Activated CD4-positive, alpha-beta memory T cell treated with anti-CD3 and anti-CD28 coated beads for 36 hours (primary cell): Measurements from ENCODE around the gene S100A6. TPM values are rescaled to one million over a fixed set of nuclear protein-coding genes. Genes with fewer than 3 reads are reported as not detected.
"Not testable (repeated sequence)": the region's sequence is repeated elsewhere in the genome, so short reads cannot be mapped to it uniquely, and the experiment has no call there.

Experiments used
- CTCF ChIA-PET: fragments of 350-600 bp; sonication (Branson Sonifier 250); formaldehyde crosslinking; loops from one replicate; lab custom pipeline; 2021; ENCODE audit warnings: antibody characterized with exemption, inconsistent platforms; lab: Charles Lee
- POLR2A ChIA-PET: fragments of 350-600 bp; sonication (Branson Sonifier 250); formaldehyde crosslinking; loops from one replicate; lab custom pipeline; 2021; ENCODE audit warnings: antibody characterized with exemption; lab: Charles Lee
- DNase-seq: peaks from one replicate; pipeline ENCODE4 v3.0.0-alpha.2; 2020
- H3K27ac Mint-ChIP-seq: one replicate; pipeline ENCODE4 v1.8.0; 2021; ENCODE audit warnings: mixed read lengths
- H3K27me3 Mint-ChIP-seq: one replicate; pipeline ENCODE4 v1.8.0; 2021; ENCODE audit warnings: mixed read lengths
- H3K36me3 Mint-ChIP-seq: one replicate; pipeline ENCODE4 v1.8.0; 2021; ENCODE audit warnings: mixed read lengths
- H3K4me1 Mint-ChIP-seq: one replicate; pipeline ENCODE4 v1.8.0; 2021; ENCODE audit warnings: low read depth, mixed read lengths
- H3K4me3 Mint-ChIP-seq: one replicate; pipeline ENCODE4 v1.8.0; 2021; ENCODE audit warnings: mild to moderate bottlenecking, mixed read lengths
- H3K9me3 Mint-ChIP-seq: one replicate; pipeline ENCODE4 v1.8.0; 2021; ENCODE audit warnings: mixed read lengths
- intact Hi-C: fragments of 100-400 bp; cut with micrococcal nuclease; formaldehyde crosslinking; loops from one replicate; pipeline ENCODE4 v1.15.1; 2023
- total RNA-seq, 2 experiments: library from RNA; stranded (reverse); gene quantifications; one replicate each; pipeline ENCODE4 v1.2.3, GENCODE V29; 2021

S100A6 gene
- total RNA-seq: 100 to 1,000 TPM; 503 to 513 TPM

- Mint-ChIP-seq H3K36me3 (peaks cover 24% of the 10 kb centered on the region), H3K27me3 (no peaks in the 10 kb centered on the region), H3K27ac (peak within 1 kb of the TSS; percentile 96), H3K4me3 (peak within 1 kb of the TSS; percentile 95), H3K4me1 (peaks cover 73% of the 10 kb centered on the region), H3K9me3 (no peaks in the 10 kb centered on the region)
- peak; percentile 71 for DNase-seq
- intact Hi-C loops: loop anchor here (1.0 to 10.0 kb wide), 2 partner anchors 10 to 99 kb away; partner anchors contain the start of genes CHTOP and S100A4
- CTCF ChIA-PET: interaction anchor here (0.7 to 6.3 kb wide), 12 partner anchors 8 to 452 kb away, joined by 3 to 269 read pairs (median 4); partner anchors contain the start of gene S100A14
- POLR2A ChIA-PET: interaction anchor here (0.7 to 6.4 kb wide), 11 partner anchors 9 to 444 kb away, joined by 3 to 99 read pairs (median 3); partner anchors contain the start of genes CHTOP, S100A2 and S100A4
Measured at GRCh38 chr1:153535242-153536011, at the start of gene S100A6. Gene S100A6, minus strand, starts transcription at chr1:153535991. Its CDS starts 652 bp downstream, at chr1:153535339.

- Mint-ChIP-seq H3K4me3 (no peak overlapping the region), H3K27me3 (peaks cover 5% of the 10 kb centered on the region), H3K4me1 (no peaks in the 10 kb centered on the region), H3K27ac (no peak overlapping the region), H3K36me3 (no peaks in the 10 kb centered on the region), H3K9me3 (no peaks in the 10 kb centered on the region)
- POLR2A ChIA-PET: no interaction called here
- DNase-seq: no peak
- intact Hi-C loops: no loop called here
- CTCF ChIA-PET: interaction anchor here (0.7 to 1.0 kb wide), 2 partner anchors 51 to 119 kb away, joined by 3 read pairs; no protein-coding TSS in a partner anchor
Measured at GRCh38 chr1:153585006-153585405, 49.2 kb upstream of the S100A6 start.

GRCh38 chr1:153583976-153584375 lies 48.2 kb upstream of the S100A6 start:
- H3K36me3 Mint-ChIP-seq: no peaks in the 10 kb centered on the region
- no peak for DNase-seq
- no peak overlapping the region for H3K27ac Mint-ChIP-seq
- intact Hi-C loops: no loop called here
- no peak overlapping the region for H3K4me3 Mint-ChIP-seq
- ChIA-PET CTCF (no interaction called here), POLR2A (no interaction called here)
- H3K4me1 Mint-ChIP-seq: no peaks in the 10 kb centered on the region
- H3K27me3 Mint-ChIP-seq: peaks cover 10% of the 10 kb centered on the region
- H3K9me3 Mint-ChIP-seq: no peaks in the 10 kb centered on the region

GRCh38 chr1:153583514-153583913 lies 47.7 kb upstream of the S100A6 start:
- DNase-seq, H3K27ac Mint-ChIP-seq, intact Hi-C loops, CTCF ChIA-PET, H3K4me1 Mint-ChIP-seq, H3K9me3 Mint-ChIP-seq, H3K36me3 Mint-ChIP-seq, H3K4me3 Mint-ChIP-seq, POLR2A ChIA-PET: not testable (repeated sequence)
- peaks cover 14% of the 10 kb centered on the region for H3K27me3 Mint-ChIP-seq

- H3K27me3 Mint-ChIP-seq: peaks cover 21% of the 10 kb centered on the region
Measured at GRCh38 chr1:153582836-153583235, 47.0 kb upstream of the S100A6 start.

GRCh38 chr1:153578936-153579335 lies 43.1 kb upstream of the S100A6 start:
- CTCF ChIA-PET: interaction anchor here (0.8 to 1.8 kb wide), 2 partner anchors 47 to 84 kb away, joined by 3 to 7 read pairs; no protein-coding TSS in a partner anchor
- Mint-ChIP-seq H3K36me3 (no peaks in the 10 kb centered on the region), H3K4me3 (no peak overlapping the region), H3K27ac (no peak overlapping the region), H3K9me3 (no peaks in the 10 kb centered on the region), H3K27me3 (peaks cover 26% of the 10 kb centered on the region), H3K4me1 (peaks cover 2% of the 10 kb centered on the region)
- DNase-seq: no peak
- POLR2A ChIA-PET: interaction anchor here (0.7 kb wide), 1 partner anchor 1719 kb away, joined by 3 read pairs; no protein-coding TSS in a partner anchor
- intact Hi-C loops: no loop called here

More at GRCh38 chr1:153582836-153583235, 47.0 kb upstream of the S100A6 start:
- H3K36me3 Mint-ChIP-seq, H3K4me3 Mint-ChIP-seq, CTCF ChIA-PET, DNase-seq, H3K27ac Mint-ChIP-seq, intact Hi-C loops, POLR2A ChIA-PET, H3K9me3 Mint-ChIP-seq, H3K4me1 Mint-ChIP-seq: not testable (repeated sequence)

GRCh38 chr1:153578490-153578889 lies 42.7 kb upstream of the S100A6 start:
- intact Hi-C loops: no loop called here
- POLR2A ChIA-PET: interaction anchor here (0.7 kb wide), 1 partner anchor 1719 kb away, joined by 3 read pairs; no protein-coding TSS in a partner anchor
- no peaks in the 10 kb centered on the region for H3K9me3 Mint-ChIP-seq
- H3K4me1 Mint-ChIP-seq: peaks cover 6% of the 10 kb centered on the region
- H3K4me3 Mint-ChIP-seq: no peak overlapping the region
- no peaks in the 10 kb centered on the region for H3K36me3 Mint-ChIP-seq
- H3K27ac Mint-ChIP-seq: no peak overlapping the region
- H3K27me3 Mint-ChIP-seq: peaks cover 26% of the 10 kb centered on the region
- CTCF ChIA-PET: interaction anchor here (0.8 to 1.8 kb wide), 3 partner anchors 46 to 83 kb away, joined by 3 to 7 read pairs (median 6); no protein-coding TSS in a partner anchor
- no peak for DNase-seq

- intact Hi-C loops: no loop called here
- Mint-ChIP-seq H3K4me1 (peaks cover 15% of the 10 kb centered on the region), H3K4me3 (no peak overlapping the region), H3K9me3 (no peaks in the 10 kb centered on the region), H3K27me3 (peaks cover 26% of the 10 kb centered on the region), H3K27ac (no peak overlapping the region), H3K36me3 (no peaks in the 10 kb centered on the region)
- no peak for DNase-seq
- ChIA-PET POLR2A (interaction anchor here (0.7 to 1.4 kb wide), 3 partner anchors 26 to 56 kb away, joined by 3 read pairs; partner anchors contain the start of genes CHTOP and S100A6), CTCF (interaction anchor here (0.6 to 1.8 kb wide), 6 partner anchors 9 to 164 kb away, joined by 3 to 7 read pairs (median 4); no protein-coding TSS in a partner anchor)
Measured at GRCh38 chr1:153577624-153578051, 41.8 kb upstream of the S100A6 start.

- POLR2A ChIA-PET: interaction anchor here (0.7 to 1.4 kb wide), 3 partner anchors 26 to 57 kb away, joined by 3 read pairs; partner anchors contain the start of genes CHTOP and S100A6
- Mint-ChIP-seq H3K27ac (no peak overlapping the region), H3K9me3 (no peaks in the 10 kb centered on the region)
Measured at GRCh38 chr1:153577138-153577537, 41.3 kb upstream of the S100A6 start.

GRCh38 chr1:153575497-153575896 lies 39.7 kb upstream of the S100A6 start:
- H3K27ac Mint-ChIP-seq, H3K36me3 Mint-ChIP-seq, H3K9me3 Mint-ChIP-seq, POLR2A ChIA-PET, intact Hi-C loops, H3K4me3 Mint-ChIP-seq, DNase-seq: not testable (repeated sequence)
- peaks cover 30% of the 10 kb centered on the region for H3K4me1 Mint-ChIP-seq
- CTCF ChIA-PET: interaction anchor here (0.9 kb wide), 2 partner anchors 65 to 81 kb away, joined by 3 to 5 read pairs; no protein-coding TSS in a partner anchor
- H3K27me3 Mint-ChIP-seq: peaks cover 28% of the 10 kb centered on the region

More at GRCh38 chr1:153577138-153577537, 41.3 kb upstream of the S100A6 start:
- Mint-ChIP-seq H3K36me3 (no peaks in the 10 kb centered on the region), H3K27me3 (peaks cover 26% of the 10 kb centered on the region), H3K4me3 (no peak overlapping the region), H3K4me1 (peaks cover 19% of the 10 kb centered on the region)
- DNase-seq: no peak
- CTCF ChIA-PET: interaction anchor here (0.6 to 1.8 kb wide), 5 partner anchors 9 to 82 kb away, joined by 3 to 7 read pairs (median 4); no protein-coding TSS in a partner anchor
- intact Hi-C loops: no loop called here

GRCh38 chr1:153575081-153575491 lies 39.3 kb upstream of the S100A6 start:
- peaks cover 31% of the 10 kb centered on the region for H3K4me1 Mint-ChIP-seq
- H3K27ac Mint-ChIP-seq, DNase-seq, H3K9me3 Mint-ChIP-seq, POLR2A ChIA-PET, H3K4me3 Mint-ChIP-seq, CTCF ChIA-PET, H3K36me3 Mint-ChIP-seq, intact Hi-C loops: not testable (repeated sequence)
- peaks cover 28% of the 10 kb centered on the region for H3K27me3 Mint-ChIP-seq
